IPS-18c (cell line): ENCODE data around the gene MSH2.
A peak's percentile ranks its signal among the peaks of the same experiment; 100 is the strongest.
"Not testable (repeated sequence)": the region's sequence is repeated elsewhere in the genome, so short reads cannot be mapped to it uniquely, and the experiment has no call there.

Source experiments
- H3K4me3 ChIP-seq: 2 replicates; pipeline ENCODE4 v1.7.0; 2013; ENCODE audit warnings: low read depth, mild to moderate bottlenecking, low read length, moderate library complexity; ENCODE audit not compliant: insufficient read depth
- H3K9me3 ChIP-seq: one replicate; pipeline ENCODE4 v1.6.1; 2013; ENCODE audit warnings: mild to moderate bottlenecking, low read length, moderate library complexity; ENCODE audit not compliant: control insufficient read depth, insufficient read depth

MSH2 gene

DNA sequence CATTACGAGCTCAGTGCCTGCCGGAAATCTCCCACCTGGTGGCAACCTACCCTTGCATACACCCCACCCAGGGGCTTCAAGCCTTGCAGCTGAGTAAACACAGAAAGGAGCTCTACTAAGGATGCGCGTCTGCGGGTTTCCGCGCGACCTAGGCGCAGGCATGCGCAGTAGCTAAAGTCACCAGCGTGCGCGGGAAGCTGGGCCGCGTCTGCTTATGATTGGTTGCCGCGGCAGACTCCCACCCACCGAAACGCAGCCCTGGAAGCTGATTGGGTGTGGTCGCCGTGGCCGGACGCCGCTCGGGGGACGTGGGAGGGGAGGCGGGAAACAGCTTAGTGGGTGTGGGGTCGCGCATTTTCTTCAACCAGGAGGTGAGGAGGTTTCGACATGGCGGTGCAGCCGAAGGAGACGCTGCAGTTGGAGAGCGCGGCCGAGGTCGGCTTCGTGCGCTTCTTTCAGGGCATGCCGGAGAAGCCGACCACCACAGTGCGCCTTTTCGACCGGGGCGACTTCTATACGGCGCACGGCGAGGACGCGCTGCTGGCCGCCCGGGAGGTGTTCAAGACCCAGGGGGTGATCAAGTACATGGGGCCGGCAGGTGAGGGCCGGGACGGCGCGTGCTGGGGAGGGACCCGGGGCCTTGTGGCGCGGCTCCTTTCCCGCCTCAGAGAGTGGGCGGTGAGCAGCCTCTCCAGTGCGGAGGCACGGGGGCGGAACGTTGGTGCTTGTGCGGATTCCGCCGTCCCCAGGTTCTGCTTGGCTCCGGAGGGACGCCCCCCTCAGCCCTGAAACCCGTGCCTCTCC is at the start of gene MSH2:
MSH2 (plus strand) TSS at position 352 of the 804 bp plus-strand sequence; CDS start at position 388, 36 bp downstream.
- Histone ChIP-seq H3K9me3 (peaks cover 2% of the 10 kb centered on the region), H3K4me3 (peak within 1 kb of the TSS; percentile 94)

DNA sequence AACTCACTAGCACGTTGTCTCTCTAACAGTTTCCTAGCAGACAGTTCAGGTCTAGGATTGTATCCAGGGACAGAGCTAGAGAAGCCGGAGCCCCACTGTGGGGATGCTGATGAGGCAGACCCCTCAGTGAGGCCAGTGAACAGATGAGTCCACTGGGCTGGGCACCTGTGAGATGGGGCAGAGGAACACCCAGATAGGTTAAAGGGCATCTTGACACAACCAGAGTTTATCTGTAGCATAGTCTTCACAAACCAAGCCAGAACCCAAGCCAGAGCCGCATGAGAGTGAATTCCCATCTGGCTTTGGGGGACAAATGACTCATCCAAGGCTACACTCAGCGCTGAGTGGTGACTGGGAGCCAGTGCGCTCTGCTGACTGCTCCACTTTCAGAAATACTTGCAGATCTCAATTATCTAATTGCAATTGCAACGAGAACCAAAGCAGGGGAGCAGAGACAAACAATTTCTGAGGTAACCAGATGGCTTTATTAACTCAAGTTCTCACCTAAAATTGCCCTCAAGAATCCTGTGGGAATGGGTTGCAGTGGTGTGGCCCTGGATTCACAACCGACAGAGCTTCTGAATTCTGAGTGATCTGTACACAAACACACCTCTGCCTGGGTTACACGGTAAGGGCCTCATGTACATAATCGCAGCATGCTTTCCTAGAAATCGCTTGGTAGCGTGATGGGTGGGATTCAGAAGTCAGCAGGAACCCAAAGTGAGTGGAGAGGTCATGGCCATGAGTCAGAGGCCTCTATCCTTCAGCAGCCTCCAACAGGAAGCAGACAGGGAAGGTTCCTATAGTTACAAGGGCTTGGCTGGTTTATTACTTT is 48.7 kb upstream of the MSH2 start:
- H3K4me3 ChIP-seq, result no peak overlapping the region
- H3K9me3 ChIP-seq, result no peaks in the 10 kb centered on the region

DNA sequence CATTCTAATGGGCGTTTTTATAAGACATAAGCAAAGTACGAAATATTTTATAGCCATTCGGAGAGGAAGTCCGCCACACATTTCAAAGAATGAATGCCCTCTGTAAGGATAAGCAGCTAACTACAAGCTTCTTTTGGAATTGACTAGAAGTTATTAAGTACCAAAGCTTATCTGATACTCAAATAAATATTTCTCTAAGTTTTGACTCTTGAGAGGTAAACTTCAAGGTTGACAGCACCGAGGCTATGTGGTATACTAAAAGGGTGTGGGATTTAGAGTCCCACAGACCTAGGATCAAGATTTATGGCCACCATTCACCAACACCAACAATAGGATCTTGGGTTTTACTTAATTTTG is 48.1 kb upstream of the MSH2 start:
- Histone ChIP-seq H3K9me3 (no peaks in the 10 kb centered on the region), H3K4me3 (no peak overlapping the region)

DNA sequence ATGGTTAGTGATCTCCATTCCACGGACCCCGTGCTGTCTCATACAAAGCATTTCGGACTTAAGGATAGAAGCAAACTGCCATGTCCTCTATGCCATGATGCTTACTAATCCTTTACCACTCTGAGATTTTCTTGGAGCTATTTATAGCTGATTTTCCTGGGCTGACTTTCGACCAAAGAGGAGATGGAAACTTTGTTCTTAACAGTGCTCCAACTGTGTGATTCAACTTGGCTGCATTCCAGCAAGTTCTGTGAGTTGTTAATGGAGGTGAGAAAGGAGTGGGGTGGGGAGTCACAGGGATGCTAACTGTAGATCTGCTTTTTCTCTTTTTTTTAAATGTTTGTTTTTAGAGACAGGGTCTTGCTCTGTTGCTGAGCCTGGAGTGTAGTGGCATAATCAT is 45.5 kb upstream of the MSH2 start:
- H3K9me3 ChIP-seq, result no peaks in the 10 kb centered on the region

GRCh38 chr2:47359375-47359868 is 43.5 kb upstream of the MSH2 start:
- Histone ChIP-seq H3K4me3 (no peak overlapping the region), H3K9me3 (no peaks in the 10 kb centered on the region)

More for the DNA sequence above, 45.5 kb upstream of the MSH2 start:
- H3K4me3 ChIP-seq, result no peak overlapping the region

DNA sequence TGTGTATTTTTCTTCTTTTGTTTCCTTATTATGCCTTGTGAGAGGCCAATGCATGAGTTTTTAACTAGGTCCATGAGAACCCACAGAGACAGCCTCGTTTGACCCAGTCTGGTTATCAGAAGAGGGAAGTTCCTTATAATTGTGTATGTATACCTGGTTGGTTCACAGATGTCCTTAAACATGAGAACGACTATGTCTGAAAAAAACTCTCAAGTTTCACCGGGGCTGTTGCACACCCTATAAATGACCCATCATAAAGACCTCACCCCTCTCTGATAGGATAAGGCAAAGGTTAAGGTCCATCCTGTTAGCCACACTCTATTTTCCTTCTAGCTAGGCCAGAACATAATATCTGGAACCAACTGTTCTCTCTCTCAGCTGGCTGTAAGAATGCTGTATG is 42.7 kb upstream of the MSH2 start:
- Histone ChIP-seq H3K4me3 (no peak overlapping the region), H3K9me3 (no peaks in the 10 kb centered on the region)

DNA sequence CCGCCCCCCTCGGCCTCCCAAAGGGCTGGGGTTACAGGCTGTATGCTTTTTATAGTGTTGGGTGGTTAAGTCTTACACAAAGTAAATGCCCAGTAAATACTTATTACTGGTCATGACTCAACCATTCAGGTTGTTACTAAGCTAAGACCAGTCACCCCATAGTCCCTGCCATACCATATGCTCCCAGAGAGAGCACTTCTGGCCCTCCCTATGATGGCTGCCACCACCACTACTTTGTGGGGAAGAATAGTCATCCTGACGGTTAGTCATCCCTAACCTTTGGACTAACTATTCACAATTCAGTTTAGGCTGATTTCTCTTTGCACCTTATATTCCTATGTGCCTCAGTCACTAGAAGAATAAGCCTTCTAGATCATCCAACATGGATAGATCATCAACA is 42.0 kb upstream of the MSH2 start:
- H3K4me3 ChIP-seq, result no peak overlapping the region
- no peaks in the 10 kb centered on the region for H3K9me3 ChIP-seq

DNA sequence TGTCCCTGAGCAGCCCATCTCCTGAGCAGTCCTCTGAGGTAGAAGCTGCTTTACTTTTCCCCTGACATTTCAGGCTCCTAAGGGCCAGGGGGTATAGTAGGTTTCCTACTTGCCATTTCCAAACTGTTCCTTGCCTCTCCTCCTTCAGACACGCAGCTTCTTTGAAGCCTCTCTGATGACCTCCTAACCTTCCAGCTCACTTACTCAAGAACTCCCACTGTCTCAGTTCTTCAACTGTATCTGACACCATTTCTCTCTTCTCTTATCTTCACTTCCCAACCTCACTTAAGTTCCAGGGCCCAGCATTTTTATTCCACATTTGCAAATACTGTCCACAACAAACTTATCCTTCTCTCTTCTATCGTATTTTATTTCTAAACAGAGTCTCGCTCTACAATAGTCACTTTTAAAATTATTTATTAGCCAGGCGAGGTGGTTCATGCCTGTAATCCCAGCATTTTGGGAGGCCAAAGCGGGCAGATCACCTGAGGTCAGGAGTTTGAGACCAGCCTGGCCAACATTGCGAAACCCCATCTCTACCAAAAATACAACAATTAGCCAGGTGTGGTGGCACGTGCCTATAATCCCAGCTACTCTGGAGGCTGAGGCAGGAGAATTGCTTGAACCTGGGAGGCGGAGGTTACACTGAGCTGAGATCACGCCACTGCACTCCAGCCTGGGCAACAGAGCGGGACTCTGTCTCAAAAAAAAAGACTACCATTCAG is 41.3 kb upstream of the MSH2 start:
- not testable (repeated sequence) for H3K9me3 ChIP-seq, H3K4me3 ChIP-seq

GRCh38 chr2:47373747-47374146 is 29.2 kb upstream of the MSH2 start:
- H3K4me3 ChIP-seq, result no peak overlapping the region

GRCh38 chr2:47375307-47375706 is 27.6 kb upstream of the MSH2 start:
- no peaks in the 10 kb centered on the region for H3K9me3 ChIP-seq
- no peak overlapping the region for H3K4me3 ChIP-seq

More at GRCh38 chr2:47373747-47374146, 29.2 kb upstream of the MSH2 start:
- H3K9me3 ChIP-seq, result no peaks in the 10 kb centered on the region

DNA sequence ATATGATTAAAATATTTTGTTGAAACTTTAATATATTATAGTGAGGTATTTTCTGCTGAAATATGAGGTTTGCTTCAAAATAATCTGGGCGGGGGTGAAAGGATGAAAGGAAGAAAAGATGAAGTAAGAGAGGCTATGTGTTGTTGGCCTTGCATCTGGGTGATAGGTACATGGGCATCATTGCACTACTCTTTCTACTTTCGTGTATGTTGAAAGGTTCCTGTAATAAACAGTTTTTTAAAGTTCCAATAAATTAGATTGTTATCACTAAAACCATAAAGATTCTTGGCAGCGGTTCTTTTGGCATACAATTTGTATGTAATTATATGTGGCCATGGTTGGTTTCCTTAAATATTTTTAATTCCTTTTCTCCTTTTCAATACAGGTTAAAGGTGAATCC is 23.6 kb upstream of the MSH2 start:
- H3K9me3 ChIP-seq, result no peaks in the 10 kb centered on the region

DNA sequence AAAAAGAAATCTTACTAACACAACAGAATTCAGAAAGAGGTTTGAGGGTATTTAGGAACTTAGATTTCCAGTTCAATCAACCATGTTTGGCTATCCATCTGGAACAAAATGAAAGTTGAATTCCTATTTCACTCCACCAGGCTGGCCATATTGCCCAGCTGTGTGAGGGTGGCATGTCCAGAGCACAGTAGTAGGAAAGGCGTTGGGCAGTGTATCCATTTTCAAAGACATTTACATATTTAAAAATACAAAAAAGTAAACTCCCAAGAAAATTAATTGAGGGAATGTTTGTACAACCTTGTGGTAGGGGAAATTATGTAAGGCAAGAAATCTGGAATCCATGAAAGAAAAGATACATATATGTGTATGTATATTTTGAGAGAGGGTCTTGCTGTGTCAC is 21.5 kb upstream of the MSH2 start:
- H3K4me3 ChIP-seq, result no peak overlapping the region
- no peaks in the 10 kb centered on the region for H3K9me3 ChIP-seq

More for the DNA sequence above, 23.6 kb upstream of the MSH2 start:
- no peak overlapping the region for H3K4me3 ChIP-seq

DNA sequence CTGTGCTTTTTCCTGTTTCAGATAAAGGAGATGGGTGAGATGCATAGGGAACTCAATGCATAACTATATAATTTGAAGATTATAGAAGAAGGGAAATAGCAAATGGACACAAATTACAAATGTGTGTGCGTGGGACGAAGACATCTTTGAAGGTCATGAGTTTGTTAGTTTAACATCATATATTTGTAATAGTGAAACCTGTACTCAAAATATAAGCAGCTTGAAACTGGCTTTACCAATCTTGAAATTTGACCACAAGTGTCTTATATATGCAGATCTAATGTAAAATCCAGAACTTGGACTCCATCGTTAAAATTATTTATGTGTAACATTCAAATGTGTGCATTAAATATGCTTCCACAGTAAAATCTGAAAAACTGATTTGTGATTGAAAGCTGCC is 16.4 kb upstream of the MSH2 start:
- no peaks in the 10 kb centered on the region for H3K9me3 ChIP-seq
- H3K4me3 ChIP-seq, result no peak overlapping the region

DNA sequence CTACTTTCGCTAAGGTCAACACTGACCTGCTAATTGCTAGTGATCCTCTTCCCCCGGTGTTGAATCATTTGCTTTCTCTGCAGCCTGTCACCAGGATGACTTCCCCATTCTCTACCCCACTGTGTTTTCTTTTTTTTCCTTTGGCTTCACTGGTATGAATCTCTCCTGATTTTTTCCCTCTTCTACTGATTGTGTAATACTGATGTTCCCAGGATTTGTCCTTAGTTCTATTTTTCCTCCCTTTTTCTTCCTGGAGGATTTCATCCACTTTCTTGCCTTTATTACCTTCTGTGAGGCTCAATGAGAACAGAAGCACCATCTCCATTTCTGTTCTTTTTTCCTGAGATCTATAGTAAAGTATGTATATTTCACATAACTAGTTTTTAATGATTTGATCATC is 14.1 kb upstream of the MSH2 start:
- no peaks in the 10 kb centered on the region for H3K9me3 ChIP-seq
- H3K4me3 ChIP-seq, result no peak overlapping the region

GRCh38 chr2:47389692-47390091 is 13.3 kb upstream of the MSH2 start:
- Histone ChIP-seq H3K4me3 (no peak overlapping the region), H3K9me3 (no peaks in the 10 kb centered on the region)

DNA sequence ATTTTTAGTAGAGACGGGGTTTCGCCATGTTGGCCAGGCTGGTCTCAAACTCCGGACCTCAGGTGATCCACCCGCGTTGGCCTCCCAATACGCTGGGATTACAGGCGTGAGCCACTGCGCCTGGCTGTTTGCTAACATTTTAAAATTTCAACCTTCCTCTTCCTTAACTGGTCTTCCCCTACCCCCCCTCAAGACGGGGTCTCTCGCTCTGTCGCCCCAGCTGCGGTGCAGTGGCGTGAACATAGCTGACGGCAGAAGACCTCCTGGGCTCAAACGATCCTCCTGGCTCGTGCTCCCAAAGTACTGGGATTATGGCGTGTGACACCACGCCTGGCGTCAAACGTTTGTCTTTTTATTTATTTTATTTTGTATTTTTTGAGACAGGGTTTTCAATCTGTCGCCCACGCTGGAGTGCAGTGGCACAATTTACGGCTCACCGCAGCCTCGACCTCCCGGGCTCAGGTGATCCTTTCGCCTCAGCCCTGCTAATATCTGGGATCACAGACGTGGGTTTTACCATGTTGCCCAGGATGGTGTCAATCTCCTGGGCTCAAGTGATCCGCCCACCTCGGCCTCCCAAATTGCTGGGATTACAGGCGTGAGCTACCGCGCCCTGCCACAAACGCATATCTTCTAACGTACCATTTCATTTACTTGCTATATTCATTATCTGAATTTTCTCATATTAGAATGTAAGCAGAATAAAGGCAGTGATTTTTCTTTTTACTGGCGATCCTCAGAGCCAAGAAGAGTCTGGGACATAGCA is 984 bp upstream of the MSH2 start:
- H3K4me3 ChIP-seq, result peak overlapping the region; percentile 94; the same call in 1 of the 2 replicates
- peaks cover 2% of the 10 kb centered on the region for H3K9me3 ChIP-seq

DNA sequence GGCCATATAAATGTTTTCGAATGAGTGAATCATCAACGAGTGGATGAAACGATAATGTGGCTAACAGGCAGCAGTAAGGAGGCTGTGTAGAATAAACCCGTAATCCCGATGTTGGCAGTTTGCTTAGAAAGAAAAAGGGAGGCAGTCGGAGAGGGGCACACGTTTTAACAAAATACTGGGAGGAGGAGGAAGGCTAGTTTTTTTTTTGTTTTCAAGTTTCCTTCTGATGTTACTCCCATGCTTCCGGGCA is 476 bp upstream of the MSH2 start:
- H3K9me3 ChIP-seq, result peaks cover 2% of the 10 kb centered on the region
- H3K4me3 ChIP-seq, result peak overlapping the region; percentile 94; the same call in 1 of the 2 replicates
